GM12878 (cell line): ENCODE data around the gene XKRX.

Source experiments
- CEBPZ ChIP-seq: fragments of 150-350 bp; IDR thresholded peaks from 2 replicates; pipeline ENCODE4 v1.6.1; 2016; ENCODE audit warnings: low read depth, low read length
- CTCF ChIP-seq, 3 experiments: IDR thresholded peaks in 2 of 3; conservative IDR thresholded peaks in 1 of 3; 2 replicates each; pipeline ENCODE4 v1.5.1; 2011; ENCODE audit warnings: low read depth in 3 of 3, low read length in 3 of 3, mild to moderate bottlenecking in 3 of 3, control low read depth in 2 of 3, moderate library complexity in 2 of 3, inconsistent platforms in 1 of 3, mixed read lengths in 1 of 3; ENCODE audit not compliant: control insufficient read depth in 2 of 3, insufficient read depth in 1 of 3; ENCODE audit errors: extremely low read depth in 1 of 3
- E2F4 ChIP-seq: IDR thresholded peaks from 2 replicates; pipeline ENCODE4 v1.6.1; 2012; ENCODE audit warnings: low read depth, low read length, improper control_type of control experiment
- EED ChIP-seq: sonication (generic); IDR thresholded peaks from 2 replicates; pipeline ENCODE4 v1.6.1; 2016; ENCODE audit warnings: antibody characterized with exemption, low read depth
- HDAC2 ChIP-seq: fragments of 200-600 bp; sonication (generic); IDR thresholded peaks from 2 replicates; pipeline ENCODE4 v1.6.1; 2017
- JUND ChIP-seq: IDR thresholded peaks from 2 replicates; pipeline ENCODE4 v1.6.1; 2012; ENCODE audit warnings: low read depth, mild to moderate bottlenecking, low read length, improper control_type of control experiment, moderate library complexity
- NR2C2 ChIP-seq: IDR thresholded peaks from 2 replicates; pipeline ENCODE4 v1.6.1; 2011; ENCODE audit warnings: borderline replicate concordance, low read depth; ENCODE audit not compliant: control insufficient read depth, insufficient read length
- PKNOX1 ChIP-seq: fragments of 450-650 bp; IDR thresholded peaks from 2 replicates; pipeline ENCODE4 v1.6.1; 2016; ENCODE audit warnings: mild to moderate bottlenecking
- POLR2A ChIP-seq: IDR thresholded peaks from 2 replicates; pipeline ENCODE4 v1.6.1; 2011; ENCODE audit warnings: low read depth, mild to moderate bottlenecking, low read length
- POLR2AphosphoS5 ChIP-seq: IDR thresholded peaks from 2 replicates; pipeline ENCODE4 v1.6.1; 2011; ENCODE audit warnings: mild to moderate bottlenecking, low read length, inconsistent platforms
- REST ChIP-seq: IDR thresholded peaks from 2 replicates; pipeline ENCODE4 v1.6.1; 2012; ENCODE audit warnings: mild to moderate bottlenecking, low read depth, low read length
- SMC3 ChIP-seq: IDR thresholded peaks from 2 replicates; pipeline ENCODE4 v1.6.1; 2011; ENCODE audit warnings: low read length, improper control_type of control experiment, borderline replicate concordance
- USF1 ChIP-seq: IDR thresholded peaks from 2 replicates; pipeline ENCODE4 v1.6.1; 2011; ENCODE audit warnings: borderline replicate concordance, low read depth, mild to moderate bottlenecking, moderate library complexity, mixed read lengths, low read length; ENCODE audit not compliant: insufficient read depth; ENCODE audit errors: extremely low read length
- YY1 ChIP-seq: IDR thresholded peaks from 2 replicates; pipeline ENCODE4 v1.6.1; 2011; ENCODE audit warnings: low read depth, mild to moderate bottlenecking, low read length

- no peak for TF ChIP-seq CEBPZ
- no peak for TF ChIP-seq SMC3
- no peak for TF ChIP-seq HDAC2
- no peak for TF ChIP-seq POLR2AphosphoS5
- no peak for TF ChIP-seq POLR2A
- no peak for TF ChIP-seq CTCF (IDR thresholded peaks at IDR 0.05 in 2 of 3, conservative IDR thresholded peaks at IDR 0.05 in 1 of 3; ENCODE audit: control insufficient read depth in 2 of 3, extremely low read depth in 1 of 3, insufficient read depth in 1 of 3, low read depth in 3 of 3, low read length in 3 of 3)
- TF ChIP-seq EED: no peak
- TF ChIP-seq JUND: no peak
- no peak for TF ChIP-seq NR2C2
- TF ChIP-seq YY1: no peak
- TF ChIP-seq REST: no peak
- TF ChIP-seq E2F4: no peak
- TF ChIP-seq USF1: no peak
- no peak for TF ChIP-seq PKNOX1
Observed at GRCh38 chrX:100911731-100912130, 17.0 kb downstream of the XKRX start.
